GM18909 (cell line): ENCODE data around the gene B4GALT5.
A peak's percentile ranks its signal among the peaks of the same experiment; 100 is the strongest.
"Not testable (repeated sequence)": the region's sequence is repeated elsewhere in the genome, so short reads cannot be mapped to it uniquely, and the experiment has no call there.

Experiments used
- ATAC-seq: cut with Tn5 transposase; IDR thresholded peaks from one replicate; pipeline ENCODE4 v1.9.1; 2021; ENCODE audit warnings: mild to moderate bottlenecking; ENCODE audit not compliant: unreplicated experiment, poor library complexity

Gene B4GALT5

GRCh38 chr20:49684335-49684997 lies 29.2 kb downstream of the B4GALT5 start:
- ATAC-seq, result no peak

- ATAC-seq, result no peak
Observed at GRCh38 chr20:49682798-49683197, 30.9 kb downstream of the B4GALT5 start.

- ATAC-seq, result no peak
Observed at GRCh38 chr20:49682278-49682677, 31.4 kb downstream of the B4GALT5 start.

GRCh38 chr20:49681850-49682216 lies 31.8 kb downstream of the B4GALT5 start:
- ATAC-seq, result no peak

GRCh38 chr20:49680484-49680883 lies 33.2 kb downstream of the B4GALT5 start:
- ATAC-seq, result no peak

- no peak for ATAC-seq
Observed at GRCh38 chr20:49679634-49680033, 34.0 kb downstream of the B4GALT5 start.

- no peak for ATAC-seq
Observed at GRCh38 chr20:49677777-49678758, 35.6 kb downstream of the B4GALT5 start.

- peak; percentile 58 for ATAC-seq
Observed at GRCh38 chr20:49676581-49677291, 36.9 kb downstream of the B4GALT5 start.

- ATAC-seq, result peak; percentile 58
Observed at GRCh38 chr20:49675368-49676151, 38.1 kb downstream of the B4GALT5 start.

GRCh38 chr20:49674383-49675352 lies 39.0 kb downstream of the B4GALT5 start:
- ATAC-seq, result no peak

GRCh38 chr20:49672096-49672664 lies 41.5 kb downstream of the B4GALT5 start:
- ATAC-seq, result no peak

- ATAC-seq, result no peak
Observed at GRCh38 chr20:49671433-49671832, 42.2 kb downstream of the B4GALT5 start.

GRCh38 chr20:49669601-49670189 lies 44.0 kb downstream of the B4GALT5 start:
- ATAC-seq, result peak; percentile 78

- not testable (repeated sequence) for ATAC-seq
Observed at GRCh38 chr20:49668878-49669195, 44.8 kb downstream of the B4GALT5 start.

GRCh38 chr20:49668181-49668877 lies 45.3 kb downstream of the B4GALT5 start:
- ATAC-seq, result peak; percentile 63

- no peak for ATAC-seq
Observed at GRCh38 chr20:49666911-49667310, 46.8 kb downstream of the B4GALT5 start.

GRCh38 chr20:49665796-49666195 lies 47.9 kb downstream of the B4GALT5 start:
- ATAC-seq, result no peak
